Measurements from ENCODE around the gene TARBP1.

Gene TARBP1

GRCh38 chr1:234458352-234459017, 20.5 kb downstream of the TARBP1 start:
- TF ChIP-seq CTCF (IDR thresholded peaks at IDR 0.05; ENCODE audit: insufficient read depth, low read length, poor library complexity, severe bottlenecking): no peak
- no peak for DNase-seq (ENCODE audit: extremely low read depth, insufficient read length)
- H3K36me3 ChIP-seq (ENCODE audit: control insufficient read depth, insufficient read depth, low read length): peaks cover 2% of the 10 kb centered on the region; the same call in 1 of the 2 replicates
- no peaks in the 10 kb centered on the region for H3K27me3 ChIP-seq (replicated peaks; ENCODE audit: control insufficient read depth, insufficient read depth, low read length)
- no peak overlapping the region for H3K4me3 ChIP-seq (replicated peaks; ENCODE audit: low read depth, low read length)

DNA sequence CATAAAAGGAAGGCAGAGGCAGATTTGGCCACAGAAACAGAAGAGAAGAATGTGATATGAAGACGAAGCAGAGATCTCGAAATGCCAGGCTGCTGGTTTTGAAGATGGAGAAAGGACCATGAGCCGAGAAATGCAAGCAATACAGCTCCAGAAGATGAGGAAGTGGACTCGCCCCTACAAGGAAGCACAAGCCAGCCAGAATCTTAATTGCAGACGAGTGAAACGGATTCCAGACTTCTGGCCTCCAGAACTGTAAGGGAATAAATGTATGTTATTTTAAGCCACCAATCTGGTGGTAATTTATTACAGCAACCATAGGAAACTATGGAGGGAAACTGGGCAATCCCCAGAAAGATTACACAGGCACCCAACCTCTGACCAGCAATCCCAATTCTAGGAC, 24.1 kb downstream of the TARBP1 start:
- Histone ChIP-seq H3K36me3 (ENCODE audit: control insufficient read depth, insufficient read depth, low read length) (peaks cover 2% of the 10 kb centered on the region; the same call in 1 of the 2 replicates), H3K4me3 (replicated peaks; ENCODE audit: low read depth, low read length) (no peak overlapping the region), H3K27me3 (replicated peaks; ENCODE audit: control insufficient read depth, insufficient read depth, low read length) (no peaks in the 10 kb centered on the region)
- no peak for TF ChIP-seq CTCF (IDR thresholded peaks at IDR 0.05; ENCODE audit: insufficient read depth, low read length, poor library complexity, severe bottlenecking)
- no peak for DNase-seq (ENCODE audit: extremely low read depth, insufficient read length)

DNA sequence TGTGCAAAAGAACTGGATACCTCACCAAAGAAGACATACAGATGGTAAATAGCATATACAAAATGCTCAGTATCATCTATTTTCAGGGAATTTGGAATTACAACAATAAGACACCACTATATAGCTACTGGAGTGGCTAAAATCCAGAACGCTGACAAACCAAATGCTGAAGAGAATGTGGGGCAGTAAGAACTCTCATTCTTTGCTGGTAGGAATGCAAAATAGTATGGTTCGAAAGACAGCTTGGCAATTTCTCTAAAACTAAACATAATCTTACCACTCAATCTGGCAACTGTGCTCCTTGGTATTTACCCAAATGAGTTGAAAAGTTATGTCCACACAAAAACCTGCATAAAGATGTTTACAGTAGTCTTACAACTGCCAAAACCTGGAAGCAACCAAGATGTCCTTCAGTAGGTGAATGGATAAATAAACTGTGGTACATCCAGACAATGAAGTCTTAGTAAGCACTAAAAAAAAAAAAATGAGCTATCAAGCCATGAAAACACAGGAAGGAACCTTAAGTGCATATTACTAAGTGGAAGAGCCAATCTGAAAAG, 26.5 kb downstream of the TARBP1 start:
- Histone ChIP-seq H3K36me3 (ENCODE audit: control insufficient read depth, insufficient read depth, low read length) (peaks cover 2% of the 10 kb centered on the region; the same call in 1 of the 2 replicates), H3K27me3 (replicated peaks; ENCODE audit: control insufficient read depth, insufficient read depth, low read length) (no peaks in the 10 kb centered on the region), H3K4me3 (replicated peaks; ENCODE audit: low read depth, low read length) (no peak overlapping the region)
- no peak for TF ChIP-seq CTCF (IDR thresholded peaks at IDR 0.05; ENCODE audit: insufficient read depth, low read length, poor library complexity, severe bottlenecking)
- DNase-seq (ENCODE audit: extremely low read depth, insufficient read length): no peak

GRCh38 chr1:234440348-234440747, 38.6 kb downstream of the TARBP1 start:
- no peak for DNase-seq (ENCODE audit: extremely low read depth, insufficient read length)
- TF ChIP-seq CTCF (IDR thresholded peaks at IDR 0.05; ENCODE audit: insufficient read depth, low read length, poor library complexity, severe bottlenecking): no peak
- Histone ChIP-seq H3K36me3 (ENCODE audit: control insufficient read depth, insufficient read depth, low read length) (peaks cover 2% of the 10 kb centered on the region), H3K4me3 (replicated peaks; ENCODE audit: low read depth, low read length) (no peak overlapping the region), H3K27me3 (replicated peaks; ENCODE audit: control insufficient read depth, insufficient read depth, low read length) (no peaks in the 10 kb centered on the region)

GRCh38 chr1:234438579-234438978, 40.4 kb downstream of the TARBP1 start:
- Histone ChIP-seq H3K4me3 (replicated peaks; ENCODE audit: low read depth, low read length) (no peak overlapping the region), H3K27me3 (replicated peaks; ENCODE audit: control insufficient read depth, insufficient read depth, low read length) (no peaks in the 10 kb centered on the region), H3K36me3 (ENCODE audit: control insufficient read depth, insufficient read depth, low read length) (no peaks in the 10 kb centered on the region; the same call in none of the 2 replicates)
- DNase-seq (ENCODE audit: extremely low read depth, insufficient read length): no peak
- no peak for TF ChIP-seq CTCF (IDR thresholded peaks at IDR 0.05; ENCODE audit: insufficient read depth, low read length, poor library complexity, severe bottlenecking)

Data from GM06990 (cell line).